HG03439 (cell line): ENCODE results near the gene FNDC1.

ENCODE experiments used
- ATAC-seq: cut with Tn5 transposase; IDR thresholded peaks from one replicate; pipeline ENCODE4 v1.9.1; 2021; ENCODE audit warnings: mild to moderate bottlenecking, moderate library complexity; ENCODE audit not compliant: unreplicated experiment

Gene FNDC1

DNA sequence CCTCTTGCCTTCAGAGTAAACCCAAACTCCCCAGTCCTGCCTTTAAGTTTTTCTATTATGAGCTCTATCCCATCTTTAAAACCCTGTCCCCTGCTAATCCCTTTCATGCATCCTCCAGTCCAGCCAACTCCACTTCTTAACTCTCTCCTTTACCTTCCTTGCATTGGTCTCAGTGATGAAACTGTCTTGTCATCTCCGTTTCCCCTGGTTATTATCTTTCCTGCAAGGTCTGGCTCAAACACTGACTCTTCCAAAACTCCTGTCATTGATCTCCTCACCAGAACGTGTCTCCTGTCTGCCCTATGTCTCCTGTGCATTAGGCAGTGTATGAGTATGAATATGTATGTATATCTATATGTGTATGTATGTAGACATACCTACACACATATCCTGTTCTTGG lies 11.8 kb upstream of the FNDC1 start:
- ATAC-seq = no peak

DNA sequence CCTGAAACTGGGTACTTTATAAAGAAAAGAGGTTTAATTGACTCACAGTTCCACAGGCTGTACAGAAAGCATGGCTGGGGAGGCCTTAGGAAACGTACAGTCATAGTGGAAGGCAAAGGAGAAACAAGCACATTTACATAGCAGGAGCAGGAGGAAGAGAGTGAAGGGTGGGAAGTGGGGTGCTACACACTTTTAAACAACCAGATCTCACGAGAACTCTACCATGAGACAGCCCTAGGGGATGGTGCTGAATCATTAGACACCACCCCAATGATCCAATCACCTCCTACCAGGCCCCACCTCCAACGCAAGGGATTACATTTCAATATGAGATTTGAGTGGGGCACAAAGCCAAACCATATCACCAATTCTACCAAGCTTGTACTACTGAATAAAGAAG lies 7.4 kb upstream of the FNDC1 start:
- no peak for ATAC-seq

DNA sequence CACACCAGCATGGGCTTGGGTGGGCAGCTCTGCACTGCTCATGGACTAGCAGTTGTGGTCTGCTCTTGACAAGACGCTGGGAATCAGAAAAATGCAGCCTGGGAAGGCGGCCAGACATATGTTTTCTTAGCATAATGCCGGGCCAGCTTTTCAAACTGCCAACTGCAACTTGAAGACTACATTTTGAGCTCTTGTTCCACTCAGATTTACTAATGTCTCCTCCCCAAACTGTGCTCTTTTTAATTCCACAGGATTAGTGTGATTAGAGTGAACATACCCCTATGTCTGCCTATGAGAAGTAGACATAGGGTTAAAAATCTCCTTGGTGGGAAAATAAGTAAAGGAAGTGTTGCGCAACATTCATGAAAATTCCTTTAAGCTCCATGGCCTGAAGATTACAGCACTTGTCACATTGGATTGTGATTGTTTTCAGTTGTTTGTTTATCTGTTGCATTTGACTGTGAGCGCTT lies 5.3 kb upstream of the FNDC1 start:
- no peak for ATAC-seq

DNA sequence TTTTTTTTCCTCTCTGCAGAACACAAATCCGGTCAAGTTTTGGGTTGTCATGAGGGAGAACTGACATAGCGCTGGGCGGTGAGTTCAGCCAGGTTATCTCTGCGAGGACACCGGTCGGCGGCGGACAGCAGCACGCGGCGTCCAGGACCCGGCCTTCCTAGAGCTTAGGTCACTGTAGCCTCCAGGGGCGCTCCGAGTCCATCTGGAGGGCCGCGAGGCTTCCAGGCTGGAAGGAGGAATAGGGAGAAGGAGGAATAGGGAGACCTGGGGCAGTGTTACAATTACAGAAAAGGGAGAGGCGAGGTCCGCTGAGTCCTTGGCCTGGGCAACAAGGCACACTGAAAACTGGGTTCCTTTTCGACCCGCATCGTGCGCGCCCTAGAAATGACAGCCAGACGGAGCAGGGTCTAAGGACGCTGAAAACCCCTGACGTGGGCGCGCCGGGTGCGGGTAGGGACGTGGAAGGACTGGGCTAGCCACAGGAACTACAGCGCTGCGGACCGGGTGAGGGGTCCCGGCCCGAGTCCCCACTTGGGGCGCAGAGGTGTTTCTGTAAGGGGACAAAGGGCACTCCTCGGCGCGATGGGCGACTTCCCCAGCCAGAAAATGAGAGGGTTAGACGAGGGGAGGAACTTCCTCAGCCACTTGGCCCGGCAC lies 536 bp upstream of the FNDC1 start:
- ATAC-seq = no peak

DNA sequence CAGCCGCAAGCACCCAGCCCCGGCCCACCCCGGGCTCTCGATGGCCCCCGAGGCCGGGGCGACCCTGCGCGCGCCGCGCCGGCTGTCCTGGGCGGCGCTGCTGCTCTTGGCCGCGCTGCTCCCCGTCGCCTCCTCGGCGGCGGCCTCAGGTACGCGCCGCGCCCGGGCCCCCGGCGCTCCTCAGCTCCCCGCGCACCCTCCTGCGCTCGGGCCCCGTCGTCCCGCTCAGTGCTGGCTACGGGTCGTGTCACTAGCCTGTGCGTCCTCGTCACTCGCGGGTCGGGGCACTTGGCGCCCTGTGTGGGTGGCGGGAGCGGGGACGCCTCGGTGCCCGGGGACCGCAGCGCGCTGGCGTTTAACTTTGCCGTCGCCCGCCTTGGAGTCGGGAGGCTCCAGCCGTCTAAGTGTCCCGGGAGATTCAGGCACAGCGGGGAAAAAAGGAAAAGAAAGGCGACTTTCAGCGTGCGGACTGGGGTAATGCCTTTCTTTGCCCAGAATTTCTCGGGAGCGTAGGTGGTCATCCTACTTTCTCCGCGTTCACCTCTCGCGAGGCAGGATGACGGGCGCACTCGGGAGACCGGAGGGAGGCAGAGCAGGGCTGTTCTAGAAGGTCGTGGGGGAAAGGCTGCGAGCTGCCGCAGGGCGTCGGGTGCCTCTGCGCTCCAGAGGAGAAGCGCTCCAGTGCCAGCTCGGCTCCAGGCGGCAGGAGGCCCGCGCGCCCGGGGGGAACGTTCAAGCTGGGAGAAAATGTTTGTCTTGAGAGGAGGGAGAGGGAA lies 545 bp downstream of the FNDC1 start:
- ATAC-seq = no peak

DNA sequence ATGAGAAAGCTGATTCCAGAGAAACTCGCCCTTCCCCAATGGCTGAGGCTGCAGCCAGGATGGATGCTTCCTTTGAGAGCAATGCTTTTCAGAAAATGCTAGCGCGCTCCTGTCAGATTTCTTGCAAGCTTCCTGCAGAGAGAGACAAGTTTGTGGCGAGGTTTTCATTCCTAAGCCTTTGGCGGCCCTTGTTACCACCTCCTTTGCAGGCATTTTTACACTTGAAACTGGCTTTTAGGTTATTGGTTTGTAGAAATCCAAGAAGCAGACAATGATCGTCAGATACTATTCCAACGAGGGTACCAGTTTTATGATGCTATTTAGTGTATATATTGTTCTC lies 1.1 kb downstream of the FNDC1 start:
- ATAC-seq = no peak

DNA sequence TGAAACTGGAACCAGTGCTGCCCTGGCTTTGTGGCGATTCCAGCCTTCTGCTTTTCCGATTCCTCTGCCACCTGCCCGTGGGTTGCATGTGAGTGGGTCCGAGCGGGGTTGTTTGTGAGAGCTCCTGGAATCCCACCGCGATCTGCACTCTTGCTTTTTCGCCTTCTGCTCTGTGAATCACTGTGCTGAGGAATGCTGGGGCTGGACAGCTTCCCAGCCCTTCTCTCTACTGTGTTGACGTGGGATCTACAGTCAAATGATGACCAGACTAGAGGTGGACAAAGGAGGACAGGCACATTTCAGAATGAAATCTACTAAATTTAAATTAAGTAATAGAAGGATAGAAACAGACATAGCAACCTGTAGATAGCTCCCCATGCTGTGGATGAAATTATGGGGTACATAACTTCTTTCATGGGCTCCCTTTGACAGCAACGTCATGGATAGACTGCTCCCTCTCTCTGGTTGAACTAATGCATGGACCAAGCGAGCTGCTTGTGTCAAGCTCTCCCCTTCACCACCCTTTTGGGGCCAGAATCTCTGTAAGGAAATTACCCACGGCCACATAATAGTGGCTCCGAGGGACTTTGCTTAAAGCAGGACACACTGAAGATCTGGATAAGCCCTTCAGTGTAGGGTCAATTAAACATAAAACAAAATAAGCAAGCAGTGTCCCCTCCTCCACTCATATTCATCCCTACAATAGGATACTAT lies 2.0 kb downstream of the FNDC1 start:
- no peak for ATAC-seq

DNA sequence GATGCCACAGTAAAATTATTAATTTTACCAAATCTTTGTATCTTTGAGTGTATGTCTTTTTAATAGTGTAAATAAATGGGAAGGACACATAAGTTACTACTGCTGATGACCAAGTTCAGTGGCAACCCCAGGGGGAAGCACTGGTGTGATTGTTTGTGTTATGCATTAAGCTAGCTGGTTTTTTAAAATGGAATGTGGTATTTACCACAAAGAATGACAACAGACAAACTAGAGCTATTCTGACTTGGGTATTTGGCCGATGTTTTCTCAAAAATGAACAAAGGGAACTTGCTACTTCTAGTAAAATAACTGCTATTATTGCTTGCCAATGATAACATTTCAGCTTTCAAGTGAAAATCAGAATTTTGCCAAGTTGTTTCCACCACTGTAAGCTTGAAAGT lies 2.9 kb downstream of the FNDC1 start:
- no peak for ATAC-seq

DNA sequence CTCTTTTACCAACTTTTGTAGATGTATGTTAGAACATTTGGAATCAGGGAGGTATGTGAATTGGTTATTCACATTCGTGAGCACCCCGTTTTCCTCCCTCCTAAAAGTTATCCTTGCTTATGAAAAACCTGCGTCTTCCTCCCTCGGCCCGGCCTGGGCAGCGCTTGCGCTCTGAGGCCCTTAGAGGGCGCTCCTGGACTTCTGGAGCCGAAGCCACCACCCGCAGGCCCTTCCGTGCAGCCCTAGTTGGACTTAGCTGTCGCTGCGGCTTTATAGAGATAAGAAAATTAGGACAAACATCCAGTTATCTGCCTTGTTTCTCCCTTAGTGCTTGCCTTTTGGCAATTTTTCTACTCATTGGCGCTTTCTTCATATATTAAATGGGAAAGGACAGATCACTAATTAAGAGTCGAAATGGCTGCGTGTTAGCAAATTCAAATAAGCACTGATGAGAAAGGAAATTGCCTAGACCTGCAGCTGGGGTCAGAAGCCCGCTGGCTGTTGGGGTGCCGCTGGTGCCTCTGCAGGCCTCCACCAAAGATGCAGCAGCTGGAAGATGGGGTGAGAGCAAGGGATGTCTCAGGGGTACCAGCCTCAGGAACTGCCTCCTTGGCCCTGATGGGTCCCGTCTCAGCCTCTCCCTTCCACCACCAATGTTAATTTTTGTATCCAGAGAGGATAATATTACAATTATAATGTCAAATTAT lies 5.2 kb downstream of the FNDC1 start:
- peak; percentile 77 for ATAC-seq

DNA sequence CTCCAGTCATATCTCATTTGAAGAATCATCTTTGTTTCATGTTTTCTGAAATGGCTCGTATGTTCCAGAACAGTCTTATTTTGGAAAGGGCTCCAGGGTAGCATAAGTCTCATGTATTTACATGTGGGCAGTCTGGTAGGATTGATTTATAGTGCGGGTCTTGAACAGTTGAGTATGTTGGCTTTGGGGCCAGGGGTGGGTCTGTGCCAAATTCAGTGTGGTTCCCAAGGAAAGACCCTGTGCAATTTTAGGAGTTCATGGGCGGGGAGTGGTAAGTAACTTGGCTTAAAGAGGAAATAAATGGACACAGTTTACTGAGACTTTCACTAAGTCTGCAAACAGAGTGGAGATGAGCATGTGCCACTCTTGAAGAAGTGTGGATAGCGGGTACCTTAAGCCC lies 7.7 kb downstream of the FNDC1 start:
- ATAC-seq = no peak

DNA sequence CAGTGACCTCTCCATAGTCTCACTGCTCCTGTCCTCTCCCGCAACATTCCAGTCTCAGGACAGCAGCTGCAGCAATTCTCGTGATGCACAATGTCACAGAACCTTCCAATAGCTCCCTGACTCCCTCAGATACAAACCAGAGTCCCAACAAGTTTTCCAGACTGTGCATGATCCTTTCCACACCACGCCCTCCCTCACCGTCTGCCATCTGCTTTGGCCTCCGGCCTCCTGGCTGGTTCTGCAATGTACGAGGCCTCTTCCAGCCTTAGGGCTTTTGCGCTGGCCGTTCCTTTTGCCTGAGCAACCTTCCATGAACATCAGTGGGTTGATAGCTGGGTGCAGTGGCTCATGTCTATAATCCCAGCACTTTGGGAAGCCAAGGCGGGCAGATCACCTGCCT lies 9.6 kb downstream of the FNDC1 start:
- no peak for ATAC-seq

DNA sequence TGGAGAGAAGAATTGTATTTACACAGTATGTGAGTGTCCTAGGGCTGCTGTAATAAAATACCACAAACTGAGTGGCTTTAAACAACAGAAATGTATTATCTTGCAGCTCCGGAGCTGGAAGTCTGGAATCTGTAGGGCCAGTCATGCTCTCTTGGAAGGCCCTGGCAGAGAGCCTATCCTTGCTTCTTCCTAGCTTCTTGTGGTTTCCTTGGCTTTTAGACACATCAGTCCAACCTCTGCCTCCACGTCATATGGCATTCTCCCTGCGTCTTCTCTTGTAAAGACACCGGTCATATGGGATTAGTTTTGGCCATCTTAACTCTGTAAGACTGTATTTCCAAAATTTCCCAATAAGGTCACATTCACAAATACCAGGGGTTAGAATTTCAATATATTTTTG lies 10.8 kb downstream of the FNDC1 start:
- ATAC-seq = no peak

DNA sequence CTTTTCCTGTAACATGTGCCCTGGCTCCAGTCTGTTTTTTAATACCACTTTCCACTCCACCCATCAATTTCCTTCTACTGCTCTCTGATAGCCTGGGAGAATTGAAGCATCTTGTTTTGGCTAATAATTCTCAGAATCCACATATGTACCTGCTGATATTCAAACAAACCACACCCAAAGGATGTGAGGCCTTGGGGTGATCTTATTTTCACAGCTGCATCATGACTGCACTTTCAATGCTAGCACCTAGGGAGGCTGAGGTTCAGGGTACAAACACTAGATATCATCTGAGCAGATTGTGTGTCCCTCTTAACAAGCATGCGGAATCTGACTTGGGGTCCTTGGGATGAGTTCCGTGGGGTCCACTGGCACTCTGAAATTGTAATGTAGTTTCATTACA lies 12.7 kb downstream of the FNDC1 start:
- ATAC-seq = no peak

DNA sequence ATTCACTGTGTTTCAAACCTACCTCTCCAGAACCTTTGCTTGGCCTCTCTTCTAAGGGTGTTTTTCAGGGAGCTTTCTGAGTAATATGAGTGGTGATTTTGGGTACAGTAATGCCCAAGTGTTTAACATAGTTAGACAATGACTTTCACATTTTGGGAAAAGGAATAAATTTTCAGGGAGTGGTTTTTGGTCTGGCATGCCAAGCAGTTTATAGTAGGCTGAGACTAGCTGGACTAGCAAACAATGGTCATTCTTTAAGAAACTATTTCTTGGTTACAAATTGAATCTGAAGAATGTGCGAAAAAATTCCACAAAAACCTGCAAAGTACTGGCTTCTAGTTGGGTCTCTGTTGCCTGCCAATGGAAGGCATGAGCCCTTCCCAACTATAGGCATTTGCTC lies 15.4 kb downstream of the FNDC1 start:
- no peak for ATAC-seq

DNA sequence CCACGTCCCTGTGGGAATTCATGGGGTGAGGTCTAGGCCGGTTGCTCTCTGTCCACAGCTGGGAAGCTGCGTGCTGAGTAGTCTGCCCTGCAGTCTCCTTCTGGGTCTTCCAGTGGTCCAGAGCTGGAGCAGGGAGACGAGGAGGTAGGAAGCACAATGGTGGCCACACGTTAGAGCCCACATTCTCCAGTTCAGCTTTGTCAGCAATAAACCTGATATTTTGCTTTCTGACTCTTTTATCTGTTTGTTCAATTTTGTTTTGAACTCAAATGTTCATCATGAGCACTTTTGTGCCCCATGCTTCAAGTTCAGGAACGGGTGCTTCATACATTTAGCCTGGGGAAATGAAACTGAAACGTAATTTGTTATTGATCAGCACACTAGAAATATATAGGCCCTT lies 21.3 kb downstream of the FNDC1 start:
- no peak for ATAC-seq

DNA sequence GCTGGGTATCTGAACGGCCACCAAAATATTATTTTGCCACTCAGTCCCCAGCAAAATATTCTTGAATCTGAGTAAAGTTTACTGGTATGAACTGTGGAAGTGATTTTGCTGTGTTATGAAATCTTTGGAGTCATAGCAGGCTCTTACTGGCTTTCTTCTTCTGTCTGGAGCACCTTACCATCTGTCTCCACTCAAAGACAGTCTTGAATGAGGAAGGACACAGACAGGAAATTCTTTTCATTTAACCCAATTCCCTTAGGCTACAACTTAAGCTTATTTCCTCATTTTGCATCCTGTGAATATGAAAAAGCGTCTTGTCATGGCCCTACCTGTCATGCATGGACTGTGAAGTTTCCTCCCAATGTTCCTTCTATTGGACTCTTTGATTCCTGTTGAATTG lies 24.7 kb downstream of the FNDC1 start:
- no peak for ATAC-seq

DNA sequence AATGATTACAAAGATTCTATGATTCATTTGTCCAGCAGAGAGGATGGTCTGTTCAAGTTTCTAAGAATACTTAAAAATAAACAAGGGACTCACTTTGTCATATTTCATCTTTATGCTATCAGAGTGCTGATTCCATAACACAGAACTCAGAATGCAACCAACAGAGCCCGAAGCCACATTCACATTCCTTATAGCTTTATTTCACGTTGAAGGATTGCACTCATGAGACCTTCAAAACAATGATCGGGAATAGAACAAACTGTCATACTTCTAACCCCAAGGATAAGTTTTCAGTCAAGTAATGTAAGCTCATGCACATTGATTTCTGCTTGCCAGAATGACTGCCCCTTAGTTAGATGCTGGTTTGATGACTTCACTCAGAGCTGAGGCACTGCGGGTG lies 25.2 kb downstream of the FNDC1 start:
- ATAC-seq = no peak

DNA sequence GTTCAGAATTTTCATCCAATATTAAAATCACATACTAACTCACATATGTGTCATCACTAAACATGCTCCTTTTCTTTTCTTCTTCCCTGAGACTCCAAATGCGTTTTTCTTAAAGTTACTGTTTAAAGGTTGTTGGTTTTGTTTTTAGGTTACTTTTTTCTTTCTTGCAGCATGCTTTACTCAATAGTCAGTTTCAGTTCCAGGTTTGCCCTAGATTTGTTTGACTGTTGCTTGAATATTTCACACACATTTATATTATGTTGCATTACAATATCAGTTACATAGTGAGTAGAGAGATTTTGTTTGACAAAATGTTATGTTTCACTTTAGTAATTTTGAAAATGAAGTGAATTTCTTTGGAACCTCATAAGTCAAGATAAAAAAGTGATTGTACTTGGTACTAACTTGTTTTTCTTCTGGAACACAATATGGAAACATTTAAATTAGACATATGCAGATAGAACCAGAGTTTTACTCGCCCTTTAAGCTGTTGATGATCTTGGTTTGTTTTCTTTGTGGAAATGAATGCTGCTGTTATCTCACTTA lies 27.3 kb downstream of the FNDC1 start:
- no peak for ATAC-seq

DNA sequence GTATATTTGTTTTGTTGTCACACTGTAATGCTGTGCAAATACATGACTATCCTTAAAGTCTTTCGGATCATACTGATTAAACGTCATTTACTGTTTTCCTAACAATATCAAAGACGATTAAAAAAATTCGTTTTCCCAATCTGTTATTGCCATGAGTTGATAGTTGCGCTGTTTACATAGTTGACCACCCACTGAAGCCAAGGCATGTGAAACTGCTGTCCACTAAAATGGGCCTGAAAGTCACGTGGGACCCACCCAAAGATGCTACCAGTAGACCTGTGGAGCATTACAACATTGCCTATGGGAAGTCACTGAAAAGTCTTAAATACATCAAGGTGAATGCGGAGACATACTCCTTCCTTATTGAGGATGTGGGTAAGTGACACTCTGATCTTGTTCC lies 28.1 kb downstream of the FNDC1 start:
- ATAC-seq = no peak

DNA sequence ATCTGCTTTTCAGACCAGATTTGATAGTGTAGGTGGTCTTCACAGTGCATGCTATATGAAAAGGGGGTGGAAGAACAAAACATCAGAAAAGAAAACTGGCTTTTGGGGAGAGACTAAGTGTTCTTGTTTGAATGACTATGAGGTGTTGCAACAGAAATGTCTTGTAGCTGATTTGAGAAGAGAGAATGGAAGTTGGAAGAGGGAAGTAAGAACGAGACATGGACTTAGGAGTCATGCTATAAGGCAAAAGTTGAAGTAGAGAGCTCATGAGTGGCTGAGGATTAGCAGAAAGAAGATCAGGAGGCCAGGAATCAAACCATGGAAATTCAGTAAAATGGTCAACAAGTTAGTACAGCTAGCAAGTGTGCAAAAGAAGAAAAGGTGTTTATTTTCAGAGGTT lies 32.1 kb downstream of the FNDC1 start:
- ATAC-seq = no peak

DNA sequence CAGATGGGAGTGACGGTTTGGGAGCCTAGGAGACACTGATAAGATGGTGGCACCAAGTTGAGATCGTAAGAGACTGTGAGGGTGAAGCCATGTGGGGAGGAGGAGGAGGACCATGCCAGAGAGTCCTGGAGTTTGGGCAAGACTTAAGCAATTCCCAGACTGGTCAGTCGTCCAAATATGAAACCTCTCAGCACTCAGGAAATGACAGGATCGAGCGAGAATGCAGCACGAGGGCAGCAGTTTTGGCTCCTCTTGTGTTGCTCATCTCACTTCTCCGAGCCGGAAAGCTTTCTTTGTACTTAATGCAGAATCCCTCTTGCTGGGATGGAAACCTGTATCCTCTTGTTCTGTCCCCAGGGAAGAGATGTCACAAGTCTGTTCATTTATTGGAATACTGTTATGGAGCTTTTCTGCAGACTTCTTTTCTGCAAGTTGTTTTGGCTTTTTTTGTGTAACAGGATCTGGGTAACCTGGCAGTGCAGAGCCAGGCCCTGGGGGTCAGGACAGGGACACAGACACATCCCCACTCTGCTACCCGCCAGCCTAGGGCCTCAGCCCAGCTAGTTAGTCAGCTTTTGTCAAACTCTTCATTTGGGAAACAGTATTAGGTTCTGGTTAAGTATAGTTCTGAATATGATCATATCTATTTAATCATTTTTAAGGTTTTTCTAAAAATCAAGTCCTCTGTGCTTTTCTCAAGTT lies 34.3 kb downstream of the FNDC1 start:
- no peak for ATAC-seq
